A549 (cell line): ENCODE data around the gene NME3. TPM values are rescaled to one million over a fixed set of nuclear protein-coding genes. Genes with fewer than 3 reads are reported as not detected.

Source experiments
- ATAC-seq, 2 experiments: fragments of 200-7000 bp in 1 of 2; fragments of >200 bp in 1 of 2; cut with Nextera tagmentation in 1 of 2; cut with Tn5 transposase in 1 of 2; 3 replicates each; pipeline versions ENCODE4 v1.8.0 to v1.9.1; 2018 to 2020; ENCODE audit warnings: mild to moderate bottlenecking in 1 of 2, moderate library complexity in 1 of 2
- CTCF ChIA-PET: fragments of 300-600 bp; sonication (Branson Sonifier 250); formaldehyde crosslinking; extraction: SDS; loops from one replicate; lab custom pipeline; 2021; ENCODE audit warnings: antibody characterized with exemption, inconsistent platforms; lab: Yijun Ruan, JAX
- POLR2A ChIA-PET: fragments of 350-600 bp; formaldehyde crosslinking; extraction: SDS; loops from one replicate; lab custom pipeline; 2021; ENCODE audit warnings: antibody characterized with exemption, inconsistent platforms; lab: Yijun Ruan, JAX
- DNase-seq, 2 experiments: peaks; one replicate each; pipeline versions ENCODE4 v3.0.0 to v3.0.0-alpha.2; 2011 to 2016; ENCODE audit warnings: low read depth in 1 of 2, low spot score in 1 of 2
- FAIRE-seq: peaks from 2 replicates; lab custom pipeline; 2011; peaks lifted over from hg19 to GRCh38; lab: Jason Lieb, UNC
- H3K27ac ChIP-seq, 2 experiments: fragments of >200 bp; sonication (Bioruptor Twin); formaldehyde crosslinking; 3 replicates each; pipeline ENCODE4 v1.5.1; 2016 to 2017
- H3K4me1 ChIP-seq: fragments of >200 bp; sonication (Bioruptor Twin); formaldehyde crosslinking; 3 replicates; pipeline ENCODE4 v1.6.1; 2016
- H3K4me2 ChIP-seq: fragments of >200 bp; sonication (Bioruptor Twin); formaldehyde crosslinking; 3 replicates; pipeline ENCODE4 v1.6.1; 2016
- H3K4me3 ChIP-seq: fragments of >200 bp; sonication (Bioruptor Twin); formaldehyde crosslinking; 3 replicates; pipeline ENCODE4 v1.5.1; 2016
- H3K9me3 ChIP-seq: fragments of >200 bp; sonication (Bioruptor Twin); formaldehyde crosslinking; 3 replicates; pipeline ENCODE4 v1.6.1; 2016
- CBX2 ChIP-seq: fragments of 200-600 bp; sonication (generic); IDR thresholded peaks from 2 replicates; pipeline ENCODE4 v1.6.1; 2016; ENCODE audit warnings: low read depth, mild to moderate bottlenecking, borderline replicate concordance
- CBX8 ChIP-seq: fragments of 200-600 bp; sonication (generic); IDR thresholded peaks from 2 replicates; pipeline ENCODE4 v1.6.1; 2016
- EHF ChIP-seq: fragments of 250-450 bp; sonication (Bioruptor Pico); IDR thresholded peaks from 2 replicates; pipeline ENCODE4 v1.5.0; 2020; ENCODE audit warnings: mild to moderate bottlenecking
- EHMT2 ChIP-seq: fragments of 200-600 bp; sonication (generic); IDR thresholded peaks from 2 replicates; pipeline ENCODE4 v1.6.1; 2016; ENCODE audit warnings: antibody characterized with exemption, low read depth, mild to moderate bottlenecking, moderate library complexity
- FOSB ChIP-seq: fragments of 250-450 bp; sonication (Bioruptor Pico); IDR thresholded peaks from 2 replicates; pipeline ENCODE4 v1.5.0; 2020; ENCODE audit warnings: mild to moderate bottlenecking, moderate library complexity
- HEYL ChIP-seq: fragments of 250-450 bp; sonication (Bioruptor Pico); IDR thresholded peaks from 2 replicates; pipeline ENCODE4 v1.8.0; 2021; ENCODE audit warnings: mild to moderate bottlenecking, moderate library complexity
- HOXA7 ChIP-seq: fragments of 250-450 bp; sonication (Bioruptor Pico); IDR thresholded peaks from 2 replicates; pipeline ENCODE4 v1.5.0; 2020; ENCODE audit warnings: mild to moderate bottlenecking, moderate library complexity
- HOXB13 ChIP-seq: fragments of 250-450 bp; sonication (Bioruptor Pico); IDR thresholded peaks from 2 replicates; pipeline ENCODE4 v1.5.0; 2020; ENCODE audit warnings: low read depth, mild to moderate bottlenecking, moderate library complexity
- MAFK ChIP-seq: fragments of 450-650 bp; IDR thresholded peaks from 2 replicates; pipeline ENCODE4 v1.6.1; 2014; ENCODE audit not compliant: partially characterized antibody
- MAX ChIP-seq: IDR thresholded peaks from 2 replicates; pipeline ENCODE4 v1.6.1; 2012
- NPAS2 ChIP-seq: fragments of 250-450 bp; sonication (Bioruptor Pico); IDR thresholded peaks from 2 replicates; pipeline ENCODE4 v1.8.0; 2022; ENCODE audit warnings: mild to moderate bottlenecking, moderate library complexity, borderline replicate concordance
- NR3C1 ChIP-seq: fragments of >200 bp; sonication (Bioruptor Twin); formaldehyde crosslinking; IDR thresholded peaks from 3 replicates; pipeline ENCODE4 v1.6.1; 2017
- RAD21 ChIP-seq, 2 experiments: fragments of >200 bp in 1 of 2; sonication (Bioruptor Twin) in 1 of 2; formaldehyde crosslinking in 1 of 2; IDR thresholded peaks in 1 of 2; conservative IDR thresholded peaks in 1 of 2; 2 replicates in 1 of 2; 3 replicates in 1 of 2; pipeline ENCODE4 v1.6.1; 2012 to 2018; ENCODE audit warnings: inconsistent platforms in 1 of 2
- REST ChIP-seq: fragments of 200-600 bp; sonication (generic); IDR thresholded peaks from 2 replicates; pipeline ENCODE4 v1.6.1; 2016; ENCODE audit warnings: antibody characterized with exemption, mild to moderate bottlenecking, moderate library complexity
- SMC3 ChIP-seq: fragments of >200 bp; sonication (Bioruptor Twin); formaldehyde crosslinking; IDR thresholded peaks from 3 replicates; pipeline ENCODE4 v1.6.1; 2018; ENCODE audit warnings: inconsistent platforms
- ZC3H11A ChIP-seq: fragments of 450-650 bp; IDR thresholded peaks from 2 replicates; pipeline ENCODE4 v1.6.1; 2014; ENCODE audit warnings: antibody characterized with exemption, mild to moderate bottlenecking
- ZFP36 ChIP-seq: fragments of 450-650 bp; IDR thresholded peaks from 2 replicates; pipeline ENCODE4 v1.6.1; 2014; ENCODE audit warnings: borderline replicate concordance; ENCODE audit not compliant: partially characterized antibody
- WGBS: methylation state at CpG from one replicate; pipeline ENCODE4 v1.1.6; 2017; ENCODE audit errors: missing lambda C conversion rate; 5-methylcytosine and 5-hydroxymethylcytosine counted together
- polyA plus RNA-seq, 4 experiments: library from polyadenylated mRNA; depleted of rRNA in 3 of 4; stranded (reverse); fragments of >200 nt; fragmentation: RNase III in 1 of 4; extraction: RNeasy Plus Mini Kit Qiagen cat#74134 plus additional on column Dnase treatment in 1 of 4; gene quantifications; 2 replicates in 3 of 4; 3 replicates in 1 of 4; pipeline ENCODE4 v1.2.3, GENCODE V29; 2011 to 2017
- TF ChIP-seq, protein P1 (sequence below): fragments of >200 bp; sonication (Bioruptor Twin); formaldehyde crosslinking; IDR thresholded peaks from 3 replicates; pipeline ENCODE4 v1.5.1; 2016
- TF ChIP-seq, protein P2 (sequence below): IDR thresholded peaks from 2 replicates; pipeline ENCODE4 v1.6.1; 2012
- TF ChIP-seq, protein P3 (sequence below): IDR thresholded peaks from 2 replicates; pipeline ENCODE4 v1.6.1; 2012; ENCODE audit warnings: low read depth, borderline replicate concordance
- TF ChIP-seq, protein P4 (sequence below): fragments of 150-350 bp; IDR thresholded peaks from 2 replicates; pipeline ENCODE4 v1.6.1; 2014; ENCODE audit warnings: low read depth, mild to moderate bottlenecking, low read length
- TF ChIP-seq, protein P5 (sequence below): fragments of 250-450 bp; sonication (Bioruptor Pico); IDR thresholded peaks from 2 replicates; pipeline ENCODE4 v1.5.0; 2020; ENCODE audit warnings: low read depth, mild to moderate bottlenecking, moderate library complexity

Gene NME3
- polyA plus RNA-seq, 2 of the 4 experiments (the other 2 are of a cell fraction) = 15.2 to 49.9 TPM

GRCh38 chr16:1815461-1815860 lies 44.1 kb upstream of the NME3 start:
- no peak overlapping the region for H3K4me2 ChIP-seq
- H3K9me3 ChIP-seq = no peaks in the 10 kb centered on the region
- H3K27ac ChIP-seq = no peak overlapping the region
- DNase-seq (no peak), FAIRE-seq (no peak), ATAC-seq (no peak)
- TF ChIP-seq REST (no peak), ZFP36 (no peak), HOXA7 (CRISPR knock-in tag) (no peak), NPAS2 (CRISPR knock-in tag) (no peak)
- no peak overlapping the region for H3K4me3 ChIP-seq
- WGBS = 97% methylated on average over 11 of the region's 11 CpGs
- peaks cover 10% of the 10 kb centered on the region; the same call in 1 of the 3 replicates for H3K4me1 ChIP-seq
- ChIA-PET CTCF (no interaction called here), POLR2A (no interaction called here)

- ATAC-seq (peak; percentile 94 to 96), FAIRE-seq (no peak), DNase-seq (peak; percentile 66 to 80)
- no peaks in the 10 kb centered on the region for H3K9me3 ChIP-seq
- H3K27ac ChIP-seq = peak overlapping the region in 1 of 2 experiments; percentile 30; a peak in 1 of 6 replicates
- peak overlapping the region; percentile 41; the same call in 2 of the 3 replicates for H3K4me2 ChIP-seq
- no peak overlapping the region for H3K4me3 ChIP-seq
- peaks cover 10% of the 10 kb centered on the region; the same call in 1 of the 3 replicates for H3K4me1 ChIP-seq
- 19% methylated on average over 17 of the region's 17 CpGs for WGBS
- ChIA-PET POLR2A (no interaction called here), CTCF (interaction anchor here (0.6 to 4.0 kb wide), 15 partner anchors 8 to 449 kb away, joined by 3 to 15 read pairs (median 4); partner anchors contain the start of genes HAGH, MAPK8IP3 and MRPS34)
- TF ChIP-seq SMC3 (peak; percentile 43), RAD21 (conservative IDR thresholded peaks at IDR 0.05 in 1 of 2, IDR thresholded peaks at IDR 0.05 in 1 of 2) (peak; percentile 65 to 80), MAX (peak; percentile 82)
- TF ChIP-seq, protein P1, sequence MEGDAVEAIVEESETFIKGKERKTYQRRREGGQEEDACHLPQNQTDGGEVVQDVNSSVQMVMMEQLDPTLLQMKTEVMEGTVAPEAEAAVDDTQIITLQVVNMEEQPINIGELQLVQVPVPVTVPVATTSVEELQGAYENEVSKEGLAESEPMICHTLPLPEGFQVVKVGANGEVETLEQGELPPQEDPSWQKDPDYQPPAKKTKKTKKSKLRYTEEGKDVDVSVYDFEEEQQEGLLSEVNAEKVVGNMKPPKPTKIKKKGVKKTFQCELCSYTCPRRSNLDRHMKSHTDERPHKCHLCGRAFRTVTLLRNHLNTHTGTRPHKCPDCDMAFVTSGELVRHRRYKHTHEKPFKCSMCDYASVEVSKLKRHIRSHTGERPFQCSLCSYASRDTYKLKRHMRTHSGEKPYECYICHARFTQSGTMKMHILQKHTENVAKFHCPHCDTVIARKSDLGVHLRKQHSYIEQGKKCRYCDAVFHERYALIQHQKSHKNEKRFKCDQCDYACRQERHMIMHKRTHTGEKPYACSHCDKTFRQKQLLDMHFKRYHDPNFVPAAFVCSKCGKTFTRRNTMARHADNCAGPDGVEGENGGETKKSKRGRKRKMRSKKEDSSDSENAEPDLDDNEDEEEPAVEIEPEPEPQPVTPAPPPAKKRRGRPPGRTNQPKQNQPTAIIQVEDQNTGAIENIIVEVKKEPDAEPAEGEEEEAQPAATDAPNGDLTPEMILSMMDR = peak; percentile 62
- TF ChIP-seq, protein P2, sequence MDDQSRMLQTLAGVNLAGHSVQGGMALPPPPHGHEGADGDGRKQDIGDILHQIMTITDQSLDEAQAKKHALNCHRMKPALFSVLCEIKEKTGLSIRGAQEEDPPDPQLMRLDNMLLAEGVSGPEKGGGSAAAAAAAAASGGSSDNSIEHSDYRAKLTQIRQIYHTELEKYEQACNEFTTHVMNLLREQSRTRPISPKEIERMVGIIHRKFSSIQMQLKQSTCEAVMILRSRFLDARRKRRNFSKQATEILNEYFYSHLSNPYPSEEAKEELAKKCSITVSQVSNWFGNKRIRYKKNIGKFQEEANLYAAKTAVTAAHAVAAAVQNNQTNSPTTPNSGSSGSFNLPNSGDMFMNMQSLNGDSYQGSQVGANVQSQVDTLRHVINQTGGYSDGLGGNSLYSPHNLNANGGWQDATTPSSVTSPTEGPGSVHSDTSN = no peak
- TF ChIP-seq, protein P3, sequence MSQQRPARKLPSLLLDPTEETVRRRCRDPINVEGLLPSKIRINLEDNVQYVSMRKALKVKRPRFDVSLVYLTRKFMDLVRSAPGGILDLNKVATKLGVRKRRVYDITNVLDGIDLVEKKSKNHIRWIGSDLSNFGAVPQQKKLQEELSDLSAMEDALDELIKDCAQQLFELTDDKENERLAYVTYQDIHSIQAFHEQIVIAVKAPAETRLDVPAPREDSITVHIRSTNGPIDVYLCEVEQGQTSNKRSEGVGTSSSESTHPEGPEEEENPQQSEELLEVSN = 0 out of 2 replicates have a peak, but pooled peaks have one; percentile 19
Measured at GRCh38 chr16:1812732-1813163, 41.4 kb upstream of the NME3 start.

- no peak overlapping the region for H3K4me3 ChIP-seq
- no peaks in the 10 kb centered on the region for H3K9me3 ChIP-seq
- H3K4me2 ChIP-seq = no peak overlapping the region
- whole genome bisulfite sequencing = 91% methylated on average over 14 of the region's 16 CpGs
- POLR2A ChIA-PET = interaction anchor here (1.0 kb wide), 1 partner anchor 28 kb away, joined by 3 read pairs; the partner anchor contains the start of genes NUBP2 and SPSB3
- no peak for ATAC-seq
- FAIRE-seq = no peak
- no peak overlapping the region for H3K27ac ChIP-seq
- H3K4me1 ChIP-seq = peaks cover 10% of the 10 kb centered on the region; the same call in 1 of the 3 replicates
- CTCF ChIA-PET = interaction anchor here (0.6 to 4.0 kb wide), 6 partner anchors 9 to 139 kb away, joined by 3 to 15 read pairs (median 4); no protein-coding TSS in a partner anchor
- DNase-seq = no peak
- TF ChIP-seq HOXB13 (no peak), ZFP36 (no peak), NR3C1 (no peak), EHMT2 (no peak), ZC3H11A (no peak), CBX8 (no peak), FOSB (CRISPR knock-in tag) (no peak), MAFK (no peak), RAD21 (conservative IDR thresholded peaks at IDR 0.05 in 1 of 2, IDR thresholded peaks at IDR 0.05 in 1 of 2) (no peak), EHF (no peak), CBX2 (no peak), MAX (no peak), HEYL (no peak)
- TF ChIP-seq, protein P4, sequence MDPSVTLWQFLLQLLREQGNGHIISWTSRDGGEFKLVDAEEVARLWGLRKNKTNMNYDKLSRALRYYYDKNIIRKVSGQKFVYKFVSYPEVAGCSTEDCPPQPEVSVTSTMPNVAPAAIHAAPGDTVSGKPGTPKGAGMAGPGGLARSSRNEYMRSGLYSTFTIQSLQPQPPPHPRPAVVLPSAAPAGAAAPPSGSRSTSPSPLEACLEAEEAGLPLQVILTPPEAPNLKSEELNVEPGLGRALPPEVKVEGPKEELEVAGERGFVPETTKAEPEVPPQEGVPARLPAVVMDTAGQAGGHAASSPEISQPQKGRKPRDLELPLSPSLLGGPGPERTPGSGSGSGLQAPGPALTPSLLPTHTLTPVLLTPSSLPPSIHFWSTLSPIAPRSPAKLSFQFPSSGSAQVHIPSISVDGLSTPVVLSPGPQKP = no peak
- TF ChIP-seq, protein P5, sequence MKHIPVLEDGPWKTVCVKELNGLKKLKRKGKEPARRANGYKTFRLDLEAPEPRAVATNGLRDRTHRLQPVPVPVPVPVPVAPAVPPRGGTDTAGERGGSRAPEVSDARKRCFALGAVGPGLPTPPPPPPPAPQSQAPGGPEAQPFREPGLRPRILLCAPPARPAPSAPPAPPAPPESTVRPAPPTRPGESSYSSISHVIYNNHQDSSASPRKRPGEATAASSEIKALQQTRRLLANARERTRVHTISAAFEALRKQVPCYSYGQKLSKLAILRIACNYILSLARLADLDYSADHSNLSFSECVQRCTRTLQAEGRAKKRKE = no peak
Measured at GRCh38 chr16:1810536-1810935, 39.2 kb upstream of the NME3 start.
